Testis (tissue), 3 donors: Measurements from ENCODE around the gene CALML3. TPM values are rescaled to one million over a fixed set of nuclear protein-coding genes. Genes with fewer than 3 reads are reported as not detected.

Source experiments
- DNase-seq: peaks from one replicate; pipeline ENCODE4 v3.0.0-alpha.2; 2019
- H3K27ac ChIP-seq, 2 donors: fragments of 200-600 bp; sonication (generic); one replicate each; pipeline ENCODE4 v1.5.1; 2019
- H3K27me3 ChIP-seq: fragments of 200-600 bp; sonication (generic); one replicate; pipeline ENCODE4 v1.5.1; 2019
- H3K36me3 ChIP-seq: fragments of 200-600 bp; sonication (generic); one replicate; pipeline ENCODE4 v1.5.1; 2017; ENCODE audit warnings: low read depth; ENCODE audit errors: missing control alignments
- H3K4me1 ChIP-seq: fragments of 200-600 bp; sonication (generic); one replicate; pipeline ENCODE4 v1.5.1; 2019
- H3K4me3 ChIP-seq, 2 donors: fragments of 200-600 bp; sonication (generic); one replicate each; pipeline ENCODE4 v1.5.1; 2017 to 2019
- H3K9me3 ChIP-seq: fragments of 200-600 bp; sonication (generic); one replicate; pipeline ENCODE4 v1.5.1; 2017
- CTCF ChIP-seq, 3 experiments: fragments of 450-650 bp in 2 of 3; fragments of 200-600 bp in 1 of 3; sonication (generic) in 1 of 3; IDR thresholded peaks; one replicate each; pipeline ENCODE4 v1.5.1; 2016 to 2019; ENCODE audit warnings: antibody characterized with exemption in 3 of 3, mild to moderate bottlenecking in 2 of 3, moderate library complexity in 1 of 3
- POLR2A ChIP-seq: fragments of 450-650 bp; IDR thresholded peaks from one replicate; pipeline ENCODE4 v1.6.1; 2017; ENCODE audit warnings: antibody characterized with exemption, mild to moderate bottlenecking, moderate library complexity
- WGBS, 2 donors: methylation state at CpG; one replicate each; pipeline ENCODE4 v1.1.5; 2018; 5-methylcytosine and 5-hydroxymethylcytosine counted together
- intact Hi-C: fragments of 100-400 bp; cut with DNase I; formaldehyde crosslinking; loops from one replicate; pipeline ENCODE4 v1.15.1; 2023; ENCODE audit warnings: low total_unique reads
- polyA plus RNA-seq: library from polyadenylated mRNA; stranded (reverse); fragments of 350-450 nt; fragmentation: Illumina TruSeq; extraction: RNeasy Lipid Tissue Mini Kit (QIAGEN cat#74804); gene quantifications from one replicate; pipeline ENCODE4 v1.2.3, GENCODE V29; 2014; ENCODE audit warnings: low read depth, low replicate concordance; ENCODE audit not compliant: insufficient read depth
- total RNA-seq, 2 donors: library from RNA; depleted of rRNA; stranded (reverse); fragments of >200 nt; gene quantifications; one replicate each; pipeline ENCODE4 v1.2.3, GENCODE V29; 2016

The CALML3 gene
- total and polyA plus RNA-seq, 3 donors from 2014 or later: 0.19 to 1.5 (median 0.63) TPM

- intact Hi-C loops: no loop called here
- no peak for DNase-seq
- TF ChIP-seq POLR2A (no peak), CTCF (IDR thresholded peaks at IDR 0.05) (no peak)
- Histone ChIP-seq H3K4me3 (peak within 1 kb of the TSS; percentile 2 to 58), H3K27ac (no peak within 1 kb of the TSS), H3K9me3 (no peaks in the 10 kb centered on the region), H3K27me3 (no peaks in the 10 kb centered on the region), H3K36me3 (no peaks in the 10 kb centered on the region), H3K4me1 (no peaks in the 10 kb centered on the region)
- WGBS, 2 donors: 78 to 83% methylated on average over 1 to 10 of the region's 10 CpGs
Measured at GRCh38 chr10:5499493-5500140, 25.1 kb upstream of the CALML3 start, which contains the start of gene CALML5. CALML5 (minus strand) TSS chr10:5499570; CDS start chr10:5499438, 132 bp downstream.

- intact Hi-C loops: no loop called here
- Histone ChIP-seq H3K27ac (no peak overlapping the region), H3K9me3 (no peaks in the 10 kb centered on the region), H3K27me3 (no peaks in the 10 kb centered on the region), H3K4me3 (no peak overlapping the region), H3K36me3 (no peaks in the 10 kb centered on the region), H3K4me1 (no peaks in the 10 kb centered on the region)
- WGBS, 2 donors: 81 to 98% methylated on average over 2 to 7 of the region's 7 CpGs
- TF ChIP-seq CTCF (IDR thresholded peaks at IDR 0.05) (no peak), POLR2A (no peak)
- no peak for DNase-seq
Measured at GRCh38 chr10:5500162-5500670, 24.5 kb upstream of the CALML3 start.

GRCh38 chr10:5500910-5501309 is 23.9 kb upstream of the CALML3 start:
- no peaks in the 10 kb centered on the region for H3K4me1 ChIP-seq
- H3K9me3 ChIP-seq: no peaks in the 10 kb centered on the region
- 87 to 94% methylated on average over 4 to 5 of the region's 5 CpGs for WGBS, 2 donors
- H3K36me3 ChIP-seq: no peaks in the 10 kb centered on the region
- H3K27ac ChIP-seq: no peak overlapping the region
- no peak for DNase-seq
- no peak for TF ChIP-seq POLR2A
- no peak for TF ChIP-seq CTCF (IDR thresholded peaks at IDR 0.05)
- H3K4me3 ChIP-seq: no peak overlapping the region
- intact Hi-C loops: no loop called here
- H3K27me3 ChIP-seq: no peaks in the 10 kb centered on the region

- Histone ChIP-seq H3K4me3 (no peak overlapping the region), H3K4me1 (no peaks in the 10 kb centered on the region), H3K27ac (no peak overlapping the region), H3K27me3 (no peaks in the 10 kb centered on the region), H3K9me3 (no peaks in the 10 kb centered on the region), H3K36me3 (no peaks in the 10 kb centered on the region)
- 52 to 77% methylated on average over 12 of the region's 12 CpGs for WGBS, 2 donors
- intact Hi-C loops: no loop called here
- TF ChIP-seq POLR2A (no peak), CTCF (IDR thresholded peaks at IDR 0.05) (no peak)
- no peak for DNase-seq
Measured at GRCh38 chr10:5502061-5502521, 22.7 kb upstream of the CALML3 start.
